ENCODE results near the gene PLXNA4. TPM values are rescaled to one million over a fixed set of nuclear protein-coding genes. Genes with fewer than 3 reads are reported as not detected.

The PLXNA4 gene
- total RNA-seq, 2 experiments from 2014 or later = 0.75 to 0.85 TPM

DNA sequence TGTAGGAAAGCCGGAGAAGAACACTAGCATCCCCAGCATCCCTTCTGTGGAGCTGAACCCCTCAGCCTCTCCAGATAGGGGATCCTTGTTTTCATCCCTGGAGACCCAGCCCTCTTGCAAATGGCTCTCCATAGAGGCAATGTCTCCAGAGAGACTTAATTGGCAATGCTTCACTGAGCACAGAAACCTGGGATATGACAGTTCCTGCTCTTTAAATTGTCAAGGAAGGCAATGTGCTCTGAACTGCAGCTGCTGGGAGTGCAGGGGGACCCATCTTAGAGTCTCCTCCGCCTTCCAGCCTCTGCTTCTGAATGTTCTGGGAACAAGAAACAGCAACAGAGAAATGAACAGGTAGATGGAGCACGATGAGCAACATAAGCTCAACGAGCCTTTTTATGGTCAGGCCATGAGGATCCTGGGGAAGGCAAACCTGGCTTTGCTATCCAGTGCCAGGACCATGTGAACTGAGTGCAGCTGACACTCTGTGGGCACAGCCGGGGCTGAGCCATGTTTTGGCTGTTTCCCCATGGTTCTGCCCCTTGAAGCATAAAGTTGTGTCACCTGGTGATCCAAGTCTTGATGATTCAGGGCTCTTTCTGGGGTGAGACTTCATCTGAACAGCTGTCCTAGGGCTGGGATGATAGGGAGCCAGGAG, 481.0 kb downstream of the PLXNA4 start:
- intact Hi-C loops (cut with DNase I, micrococcal nuclease) = no loop called here
- Histone ChIP-seq H3K36me3 (ENCODE audit: insufficient read depth, low read length) (no peaks in the 10 kb centered on the region), H3K27ac (ENCODE audit: low read depth in 1 of 2, low read length in 2 of 2) (no peak overlapping the region), H3K4me1 (ENCODE audit: insufficient read depth, low read length) (no peaks in the 10 kb centered on the region), H3K4me3 (ENCODE audit: low read length) (no peak overlapping the region), H3K9me3 (ENCODE audit: control insufficient read depth in 1 of 2, insufficient read depth in 1 of 2, low read length in 2 of 2) (no peaks in the 10 kb centered on the region), H3K27me3 (ENCODE audit: control insufficient read depth in 1 of 2, insufficient read depth in 2 of 2, low read length in 2 of 2) (peaks cover 0 to 6% of the 10 kb centered on the region in 2 experiments)
- H3K36me3 Mint-ChIP-seq (ENCODE audit: low read depth) = no peaks in the 10 kb centered on the region
- ChIA-PET CTCF (no interaction called here), POLR2A (no interaction called here)
- H3K27ac Mint-ChIP-seq = no peak overlapping the region
- ATAC-seq (ENCODE audit: poor library complexity) (no peak), DNase-seq (no peak)
- TF ChIP-seq, protein P1, sequence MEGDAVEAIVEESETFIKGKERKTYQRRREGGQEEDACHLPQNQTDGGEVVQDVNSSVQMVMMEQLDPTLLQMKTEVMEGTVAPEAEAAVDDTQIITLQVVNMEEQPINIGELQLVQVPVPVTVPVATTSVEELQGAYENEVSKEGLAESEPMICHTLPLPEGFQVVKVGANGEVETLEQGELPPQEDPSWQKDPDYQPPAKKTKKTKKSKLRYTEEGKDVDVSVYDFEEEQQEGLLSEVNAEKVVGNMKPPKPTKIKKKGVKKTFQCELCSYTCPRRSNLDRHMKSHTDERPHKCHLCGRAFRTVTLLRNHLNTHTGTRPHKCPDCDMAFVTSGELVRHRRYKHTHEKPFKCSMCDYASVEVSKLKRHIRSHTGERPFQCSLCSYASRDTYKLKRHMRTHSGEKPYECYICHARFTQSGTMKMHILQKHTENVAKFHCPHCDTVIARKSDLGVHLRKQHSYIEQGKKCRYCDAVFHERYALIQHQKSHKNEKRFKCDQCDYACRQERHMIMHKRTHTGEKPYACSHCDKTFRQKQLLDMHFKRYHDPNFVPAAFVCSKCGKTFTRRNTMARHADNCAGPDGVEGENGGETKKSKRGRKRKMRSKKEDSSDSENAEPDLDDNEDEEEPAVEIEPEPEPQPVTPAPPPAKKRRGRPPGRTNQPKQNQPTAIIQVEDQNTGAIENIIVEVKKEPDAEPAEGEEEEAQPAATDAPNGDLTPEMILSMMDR (IDR thresholded peaks at IDR 0.05) = no peak
- no peaks in the 10 kb centered on the region for H3K4me1 Mint-ChIP-seq (ENCODE audit: low read depth)
- H3K27me3 Mint-ChIP-seq = peaks cover 9% of the 10 kb centered on the region
- H3K9me3 Mint-ChIP-seq = no peaks in the 10 kb centered on the region
- H3K4me3 Mint-ChIP-seq = no peak overlapping the region

DNA sequence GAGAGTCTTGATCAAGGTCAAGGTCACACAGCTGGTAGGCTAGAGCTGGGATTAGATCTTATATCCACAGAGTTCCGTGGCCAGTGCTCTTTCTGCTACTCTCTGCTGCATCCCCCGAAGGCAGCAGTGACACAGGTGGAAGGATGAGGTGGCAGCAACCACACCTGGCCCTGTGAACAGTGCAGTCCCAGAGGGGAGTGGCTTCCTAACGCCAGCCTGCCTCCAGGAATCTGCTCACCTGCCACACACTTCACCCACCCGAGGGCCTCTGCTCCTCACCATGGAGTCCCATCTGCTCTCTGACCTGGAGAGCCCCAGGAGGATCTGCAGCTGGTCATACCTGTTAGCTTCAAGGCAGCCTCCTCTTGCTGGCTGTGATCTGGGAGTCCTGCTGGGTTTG, 484.2 kb downstream of the PLXNA4 start:
- intact Hi-C loops (cut with DNase I, micrococcal nuclease) = no loop called here
- ChIA-PET POLR2A (no interaction called here), CTCF (no interaction called here)
- Histone ChIP-seq H3K9me3 (ENCODE audit: control insufficient read depth in 1 of 2, insufficient read depth in 1 of 2, low read length in 2 of 2) (no peaks in the 10 kb centered on the region), H3K4me3 (ENCODE audit: low read length) (no peak overlapping the region), H3K27ac (ENCODE audit: low read depth in 1 of 2, low read length in 2 of 2) (no peak overlapping the region), H3K4me1 (ENCODE audit: insufficient read depth, low read length) (no peaks in the 10 kb centered on the region), H3K27me3 (ENCODE audit: control insufficient read depth in 1 of 2, insufficient read depth in 2 of 2, low read length in 2 of 2) (peaks cover 0 to 6% of the 10 kb centered on the region in 2 experiments), H3K36me3 (ENCODE audit: insufficient read depth, low read length) (no peaks in the 10 kb centered on the region)
- Mint-ChIP-seq H3K4me1 (ENCODE audit: low read depth) (no peaks in the 10 kb centered on the region), H3K36me3 (ENCODE audit: low read depth) (no peaks in the 10 kb centered on the region), H3K9me3 (no peaks in the 10 kb centered on the region), H3K27me3 (peaks cover 18% of the 10 kb centered on the region), H3K4me3 (no peak overlapping the region), H3K27ac (no peak overlapping the region)
- TF ChIP-seq, protein P1 (IDR thresholded peaks at IDR 0.05) = no peak
- no peak for DNase-seq
- ATAC-seq (ENCODE audit: poor library complexity) = no peak

DNA sequence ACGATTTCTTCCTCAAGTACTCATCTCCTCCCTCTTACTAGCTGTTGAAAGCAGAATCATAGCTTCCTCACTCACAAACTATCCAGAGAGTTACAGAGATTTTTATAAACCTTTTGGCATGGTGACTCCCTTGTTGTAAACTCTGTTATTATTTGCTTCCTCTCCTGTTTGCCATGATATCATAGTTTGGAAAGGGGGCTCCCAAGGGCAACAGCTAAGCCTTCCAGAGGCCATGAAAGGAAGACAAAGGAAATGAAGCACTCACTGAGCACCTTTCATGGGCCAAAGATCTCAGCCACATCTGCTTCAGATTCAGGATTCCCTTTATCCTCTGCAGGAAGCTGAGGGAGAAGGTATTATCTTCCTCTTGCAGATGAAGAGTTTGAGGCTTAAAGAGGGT, 484.6 kb downstream of the PLXNA4 start:
- Histone ChIP-seq H3K27me3 (ENCODE audit: control insufficient read depth in 1 of 2, insufficient read depth in 2 of 2, low read length in 2 of 2) (peaks cover 0 to 6% of the 10 kb centered on the region in 2 experiments), H3K4me3 (ENCODE audit: low read length) (no peak overlapping the region), H3K9me3 (ENCODE audit: control insufficient read depth in 1 of 2, insufficient read depth in 1 of 2, low read length in 2 of 2) (peaks cover 0 to under 1% of the 10 kb centered on the region in 2 experiments), H3K27ac (ENCODE audit: low read depth in 1 of 2, low read length in 2 of 2) (no peak overlapping the region), H3K4me1 (ENCODE audit: insufficient read depth, low read length) (no peaks in the 10 kb centered on the region), H3K36me3 (ENCODE audit: insufficient read depth, low read length) (no peaks in the 10 kb centered on the region)
- no peak for ATAC-seq (ENCODE audit: poor library complexity)
- no peaks in the 10 kb centered on the region for H3K4me1 Mint-ChIP-seq (ENCODE audit: low read depth)
- no peak overlapping the region for H3K27ac Mint-ChIP-seq
- TF ChIP-seq, protein P1 (IDR thresholded peaks at IDR 0.05) = no peak
- H3K27me3 Mint-ChIP-seq = peaks cover 18% of the 10 kb centered on the region
- no peak for DNase-seq
- H3K4me3 Mint-ChIP-seq = no peak overlapping the region
- H3K36me3 Mint-ChIP-seq (ENCODE audit: low read depth) = no peaks in the 10 kb centered on the region
- no peaks in the 10 kb centered on the region for H3K9me3 Mint-ChIP-seq
- CTCF ChIA-PET = no interaction called here
- intact Hi-C loops (cut with DNase I, micrococcal nuclease) = no loop called here
- POLR2A ChIA-PET = no interaction called here

All from CD4-positive, alpha-beta T cell (primary cell).